Ovary (tissue), 3 donors: ENCODE data around the gene PNPLA5.

Experiments
- CTCF ChIP-seq, 3 donors: fragments of 450-650 bp in 2 of 3; fragments of 200-600 bp in 1 of 3; IDR thresholded peaks; one replicate each; pipeline versions ENCODE4 v1.5.1 to v1.8.0; 2016 to 2022; ENCODE audit warnings: antibody characterized with exemption in 3 of 3, mild to moderate bottlenecking in 1 of 3
- EP300 ChIP-seq: sonication (generic); formaldehyde crosslinking; IDR thresholded peaks from one replicate; pipeline ENCODE4 v1.6.1; 2017; ENCODE audit warnings: antibody characterized with exemption
- POLR2A ChIP-seq: fragments of 450-650 bp; IDR thresholded peaks from one replicate; pipeline ENCODE4 v1.6.1; 2017; ENCODE audit warnings: antibody characterized with exemption, mild to moderate bottlenecking, moderate library complexity
- donor health status: DM: no; HTN: no; CAD: no.

GRCh38 chr22:43928468-43928867 lies 36.7 kb upstream of the PNPLA5 start:
- TF ChIP-seq CTCF (IDR thresholded peaks at IDR 0.05) (no peak), POLR2A (no peak), EP300 (no peak)
